ENCODE data around the gene HSD11B2. TPM values are rescaled to one million over a fixed set of nuclear protein-coding genes. Genes with fewer than 3 reads are reported as not detected.

HSD11B2 gene
- total and polyA plus RNA-seq, 2 of the 8 experiments (the other 6 are each of a cell fraction or from before 2014, with no cell fraction given), result 28.7 to 32.9 TPM

DNA sequence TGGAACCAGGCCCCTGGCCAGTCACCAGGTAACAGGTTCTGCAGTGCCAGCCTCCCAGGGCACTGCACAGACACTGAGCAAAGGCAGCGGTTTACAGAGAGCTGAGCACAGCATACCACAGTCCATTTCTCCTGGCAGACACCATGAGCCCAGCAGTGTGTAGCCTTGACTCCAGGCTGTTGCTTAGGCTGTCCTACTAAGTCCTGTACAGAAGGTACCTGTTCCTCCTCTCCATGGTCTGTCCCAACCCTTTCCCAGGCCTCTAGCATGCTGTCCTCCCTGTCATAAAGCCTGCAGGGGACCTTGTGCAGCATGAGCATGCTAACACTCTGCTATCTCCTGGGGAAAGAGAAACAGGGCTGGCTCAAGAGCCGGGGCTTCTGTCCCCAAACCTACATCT is 30.0 kb downstream of the HSD11B2 start:
- FAIRE-seq, result no peak
- Histone ChIP-seq H3K36me3 (ENCODE audit: control insufficient read depth in 2 of 4, insufficient read depth in 4 of 4, low read length in 3 of 4) (no peaks in the 10 kb centered on the region), H2BK15ac (ENCODE audit: low read length) (no peak overlapping the region), H3K4me1 (replicated peaks in 1 of 4; ENCODE audit: control insufficient read depth in 3 of 4, insufficient read depth in 4 of 4, low read length in 3 of 4) (peaks cover 0 to 5% (median 2%) of the 10 kb centered on the region in 4 experiments; a peak in 4 of 7 replicates), H2BK5ac (ENCODE audit: low read depth, low read length) (no peak overlapping the region), H4K5ac (ENCODE audit: insufficient read length, low read depth, low read length) (no peak overlapping the region), H3K27me3 (replicated peaks in 1 of 4; ENCODE audit: control insufficient read depth in 3 of 4, extremely low read depth in 1 of 4, insufficient read depth in 3 of 4, low read length in 3 of 4) (no peaks in the 10 kb centered on the region), H3K79me1 (ENCODE audit: low read depth, low read length) (peaks cover 4% of the 10 kb centered on the region), H3K23ac (ENCODE audit: insufficient read length) (no peak overlapping the region), H3K4me2 (ENCODE audit: insufficient read depth in 1 of 2, low read depth in 2 of 2, low read length in 2 of 2) (no peak overlapping the region), H2AK5ac (ENCODE audit: low read depth, low read length) (no peak overlapping the region), H3K4ac (replicated peaks; ENCODE audit: insufficient read length, low read depth, low read length) (no peak overlapping the region), H3K56ac (replicated peaks; ENCODE audit: insufficient read length, low read depth, low read length) (no peak overlapping the region), H4K91ac (replicated peaks; ENCODE audit: insufficient read length, low read length) (no peak overlapping the region), H3K14ac (ENCODE audit: insufficient read length) (no peak overlapping the region), H3K79me2 (ENCODE audit: control insufficient read depth in 1 of 2, insufficient read depth in 2 of 2, low read length in 2 of 2) (peaks cover 0 to 9% of the 10 kb centered on the region in 2 experiments; a peak in 1 of 4 replicates), H2BK120ac (replicated peaks; ENCODE audit: low read depth, low read length) (no peak overlapping the region), H3K27ac (ENCODE audit: low read depth, low read length) (no peak overlapping the region), H3K23me2 (ENCODE audit: low read depth, low read length) (no peaks in the 10 kb centered on the region), H3K9ac (replicated peaks in 1 of 4; ENCODE audit: extremely low read depth in 1 of 4, low read depth in 3 of 4, low read length in 3 of 4) (no peak overlapping the region), H4K20me1 (replicated peaks in 1 of 2; ENCODE audit: control insufficient read depth in 1 of 2, insufficient read depth in 2 of 2, low read length in 2 of 2) (peaks cover 23% of the 10 kb centered on the region in 2 experiments), H2BK12ac (ENCODE audit: low read depth, low read length) (no peak overlapping the region), H3K18ac (ENCODE audit: extremely low read depth, low read length) (no peak overlapping the region), H2BK20ac (ENCODE audit: low read length) (no peak overlapping the region), H2AFZ (ENCODE audit: low read length) (no peak overlapping the region), H4K8ac (ENCODE audit: extremely low read depth, insufficient read depth, low read length) (peak overlapping the region; percentile 41; the same call in 1 of the 2 replicates), H3K9me3 (ENCODE audit: insufficient read depth in 2 of 2, low read depth in 1 of 2, low read length in 1 of 2) (no peaks in the 10 kb centered on the region), H3K4me3 (ENCODE audit: extremely low read depth in 1 of 4, insufficient read depth in 2 of 4, low read depth in 3 of 4, low read length in 4 of 4) (no peak overlapping the region)
- ChIA-PET POLR2A (ENCODE audit: partially characterized antibody) (no interaction called here), CTCF (ENCODE audit: partially characterized antibody) (interaction anchor here (0.8 to 28.6 kb wide), 6 partner anchors 12 to 200 kb away, joined by 3 to 683 read pairs (median 6); partner anchors contain the start of gene HSD11B2)
- WGBS, 2 experiments (ENCODE audit: extremely low coverage in 1 of 2, insufficient coverage in 1 of 2, insufficient read length in 1 of 2, insufficient replicate concordance in 2 of 2, low coverage in 1 of 2, low lambda C conversion rate in 2 of 2, missing lambda C conversion rate in 1 of 2), result 88% methylated on average over 2 of the region's 2 CpGs; no CpG with 5 or more reads in 1 of the 2 experiments
- no peak for DNase-seq (ENCODE audit: low read depth in 1 of 2, low spot score in 2 of 2)
- no peak for TF ChIP-seq CBX8 (IDR thresholded peaks at IDR 0.05; ENCODE audit: borderline replicate concordance, low read depth, low read length)
